NCI-H2196 (cell line): ENCODE data around the gene SFMBT2.

Experiments used
- DNase-seq: peaks from one replicate; lab custom pipeline; 2025; ENCODE audit not compliant: unreplicated experiment; lab: John Stamatoyannopoulos, UW

The SFMBT2 gene

DNA sequence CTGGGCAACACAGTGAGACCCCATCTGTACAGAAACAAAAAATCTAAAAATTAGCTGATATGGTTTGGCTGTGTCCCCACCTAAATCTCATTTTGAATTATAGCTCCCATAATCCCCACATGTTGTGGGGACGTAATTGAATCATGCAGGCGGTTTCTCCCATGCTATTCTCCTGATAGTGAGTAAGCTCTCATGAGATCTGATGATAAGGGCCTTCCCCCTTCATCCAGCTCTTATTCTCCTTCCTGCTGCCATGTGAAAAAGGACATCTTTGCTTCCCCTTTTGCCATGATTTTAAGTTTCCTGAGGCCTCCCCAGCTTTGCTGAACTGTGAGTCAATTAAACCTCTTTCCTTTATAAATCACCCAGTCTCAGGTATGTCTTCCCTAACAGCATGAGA lies 136.5 kb downstream of the SFMBT2 start:
- DNase-seq = no peak

DNA sequence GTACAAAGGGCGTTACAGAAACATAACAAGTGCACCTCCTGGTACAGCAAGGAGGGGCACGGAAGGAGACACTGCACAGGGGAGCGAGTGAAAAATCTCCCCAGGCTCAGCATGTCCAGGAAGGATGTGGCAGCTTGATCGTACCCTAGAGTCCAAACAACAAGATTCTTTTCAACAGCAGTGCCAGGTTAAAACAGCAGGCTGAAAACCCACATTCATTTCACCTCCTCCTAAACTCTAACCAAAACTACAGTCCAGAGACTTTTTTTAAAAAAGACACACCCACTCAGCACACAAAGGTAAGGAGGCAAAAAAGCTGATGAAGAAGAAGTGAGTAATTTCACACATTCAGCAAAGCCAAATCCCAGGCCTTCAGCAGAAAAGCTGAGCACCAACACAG lies 138.8 kb downstream of the SFMBT2 start:
- DNase-seq = no peak

DNA sequence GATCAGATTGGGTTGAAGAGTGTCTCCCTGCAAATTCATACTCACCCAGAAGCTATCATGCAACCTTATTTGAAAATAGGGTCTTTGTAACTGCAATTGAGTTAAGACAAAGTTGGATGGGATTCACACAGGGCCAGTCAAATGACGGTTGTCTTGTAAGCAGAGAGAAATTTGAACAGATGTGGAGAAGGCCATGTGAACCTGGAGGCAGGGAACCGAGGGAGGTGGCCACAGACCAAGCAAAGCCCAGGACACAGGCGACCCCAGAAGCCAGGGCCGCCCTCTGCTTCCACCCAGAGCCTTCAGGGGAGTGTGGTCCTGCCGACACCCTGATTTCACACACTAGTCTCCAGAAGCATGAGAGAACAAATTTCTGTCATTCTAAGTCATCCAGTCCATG lies 140.8 kb downstream of the SFMBT2 start:
- DNase-seq = no peak

DNA sequence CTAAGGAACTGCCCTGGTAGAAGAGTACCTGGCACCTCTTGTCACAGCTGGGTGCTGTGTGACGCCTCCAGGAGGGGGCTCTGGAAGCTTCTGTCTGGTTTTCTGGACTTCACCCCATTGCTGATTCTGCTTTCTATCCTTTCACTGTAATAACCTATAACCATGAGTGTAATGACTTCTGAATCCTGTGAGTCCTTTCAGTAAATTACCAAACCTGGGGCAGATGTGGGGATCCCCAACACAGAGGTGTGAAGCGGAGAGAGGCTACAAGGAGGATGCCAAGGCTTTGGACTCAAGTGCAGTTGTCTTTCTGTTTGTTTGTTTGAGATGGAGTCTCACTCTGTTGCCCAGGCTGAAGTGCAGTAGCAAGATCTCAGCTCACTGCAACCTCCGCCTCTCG lies 143.7 kb downstream of the SFMBT2 start:
- DNase-seq = no peak

DNA sequence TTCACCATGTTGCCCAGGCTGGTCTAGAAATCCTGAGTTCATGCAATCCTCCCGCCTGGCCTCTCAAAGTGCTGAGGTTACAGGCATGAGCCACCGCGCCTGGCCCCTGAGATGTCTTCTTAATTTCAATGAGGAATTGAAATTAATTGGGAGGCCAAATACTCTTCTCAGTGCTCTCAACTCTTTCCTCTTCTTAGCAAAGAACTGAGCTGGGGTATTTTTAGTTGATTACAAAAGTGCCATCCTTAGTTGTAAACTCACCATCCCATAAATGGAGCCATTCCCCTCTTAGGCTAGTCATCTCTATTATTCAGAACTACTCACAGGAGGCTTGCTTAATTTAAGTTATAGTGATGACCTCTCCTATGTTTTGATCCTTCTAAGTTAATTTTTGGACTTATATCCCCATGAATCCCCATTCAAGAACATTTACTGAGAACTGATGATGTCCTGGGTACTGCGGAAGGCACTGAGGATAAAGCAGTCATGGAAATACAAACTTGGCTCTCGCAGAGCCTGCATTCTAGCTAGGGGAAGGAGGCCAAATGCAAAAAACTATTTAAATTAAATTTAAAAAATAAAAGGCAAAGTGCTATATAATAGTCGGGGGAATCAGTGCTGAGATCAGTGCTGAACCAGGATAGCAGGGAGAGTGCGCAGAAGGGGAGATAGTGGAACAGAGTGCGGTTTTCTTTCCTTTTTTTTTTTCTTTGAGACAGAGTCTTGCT lies 145.3 kb downstream of the SFMBT2 start:
- DNase-seq = no peak

DNA sequence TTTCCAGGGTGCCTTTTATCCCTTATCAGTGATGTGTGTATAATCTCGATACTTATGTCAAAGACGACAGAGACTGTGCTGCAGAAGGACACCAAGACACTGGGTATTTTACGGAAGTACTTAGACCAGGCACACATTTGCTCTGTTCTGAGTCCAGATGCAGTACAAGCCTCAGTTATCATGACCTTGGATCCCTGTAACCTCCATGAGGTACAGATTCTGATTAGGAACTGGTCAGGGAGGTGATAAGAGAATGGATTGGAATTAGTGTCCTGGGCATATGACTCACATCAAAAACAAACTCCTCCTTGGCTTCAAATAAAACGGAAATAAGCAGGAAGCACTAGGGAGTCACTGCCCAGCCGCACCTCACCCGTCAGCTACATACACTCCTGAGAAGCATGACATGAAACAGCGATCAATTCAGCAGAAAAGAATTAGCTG lies 146.5 kb downstream of the SFMBT2 start:
- DNase-seq = no peak

DNA sequence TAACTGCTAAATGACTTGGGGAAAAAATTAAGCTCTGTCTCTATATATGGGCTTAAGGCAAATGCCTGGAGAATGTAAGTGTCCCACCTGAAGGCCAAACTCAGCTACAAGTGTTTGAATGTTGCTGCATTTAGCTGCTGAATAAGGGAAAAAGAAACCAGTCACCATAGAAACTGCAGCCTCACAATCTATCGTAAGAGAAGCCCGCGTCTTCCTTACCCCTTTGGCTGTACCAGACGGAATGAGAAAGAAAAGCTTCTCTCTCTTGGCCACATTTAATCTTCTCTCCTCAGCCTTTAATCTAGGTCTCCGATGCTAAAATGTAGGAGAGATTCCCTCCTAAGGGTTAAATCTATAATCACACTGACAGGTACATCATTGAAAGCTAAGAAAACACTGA lies 147.2 kb downstream of the SFMBT2 start:
- no peak for DNase-seq

DNA sequence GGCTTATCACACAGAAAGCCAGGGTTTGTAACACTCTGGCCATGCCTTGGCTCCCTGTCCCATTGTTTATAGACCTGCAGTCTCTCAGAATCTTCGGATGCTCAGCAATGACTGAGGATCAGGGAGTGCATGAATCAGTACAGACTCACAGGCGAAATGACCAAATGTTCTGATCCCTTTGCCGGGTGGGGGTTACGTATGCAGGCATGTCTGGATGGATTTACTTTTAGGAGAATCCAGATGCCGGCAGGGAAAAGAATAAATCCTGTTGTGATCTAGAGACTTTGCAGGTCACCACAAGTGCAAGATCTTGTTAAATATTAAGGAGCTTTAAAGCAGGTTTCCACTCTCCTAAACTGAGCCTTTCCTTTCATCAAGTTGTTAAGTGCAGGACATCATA lies 149.5 kb downstream of the SFMBT2 start:
- DNase-seq = no peak

DNA sequence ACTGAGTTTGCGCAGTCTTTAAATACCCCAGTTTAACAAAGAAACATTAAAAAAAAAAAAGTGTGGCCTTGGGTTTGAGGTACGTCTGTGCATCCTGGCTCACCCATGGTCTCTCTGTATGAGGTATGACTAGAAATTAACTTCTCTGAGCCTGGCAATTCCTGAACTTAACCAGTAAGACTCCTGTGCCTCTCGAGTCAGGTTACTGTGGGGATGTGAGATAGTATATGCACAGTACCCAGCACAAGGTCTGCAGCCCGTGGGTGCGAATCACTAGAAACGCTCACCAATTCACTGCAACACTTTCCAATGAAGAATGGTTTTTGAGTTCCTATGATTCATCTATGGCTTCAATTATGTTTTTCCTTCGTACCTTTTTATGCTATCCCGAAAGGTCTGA lies 149.9 kb downstream of the SFMBT2 start:
- no peak for DNase-seq

DNA sequence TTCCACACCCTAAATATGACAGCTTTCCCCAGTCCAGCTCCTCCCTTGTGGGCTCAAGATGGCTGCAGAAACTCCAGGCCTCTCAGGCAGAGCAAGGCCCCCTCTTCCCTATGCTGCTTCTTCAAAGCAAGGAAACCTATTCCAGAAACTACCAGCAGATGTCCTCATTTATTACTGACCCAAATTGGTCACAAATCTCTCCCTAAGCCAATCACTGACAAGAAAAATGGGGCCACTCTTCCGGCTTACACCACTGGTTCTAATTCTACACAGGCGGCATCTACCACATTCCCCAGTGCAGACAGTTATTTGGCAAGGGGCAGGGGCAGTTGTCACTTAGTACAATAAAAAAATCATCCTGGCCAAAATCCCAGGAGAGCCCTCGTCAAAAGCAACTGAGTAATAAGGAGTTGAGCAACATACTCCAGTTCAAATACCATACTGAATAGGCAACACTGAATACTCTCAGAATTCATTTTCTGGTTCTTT lies 150.4 kb downstream of the SFMBT2 start:
- no peak for DNase-seq

DNA sequence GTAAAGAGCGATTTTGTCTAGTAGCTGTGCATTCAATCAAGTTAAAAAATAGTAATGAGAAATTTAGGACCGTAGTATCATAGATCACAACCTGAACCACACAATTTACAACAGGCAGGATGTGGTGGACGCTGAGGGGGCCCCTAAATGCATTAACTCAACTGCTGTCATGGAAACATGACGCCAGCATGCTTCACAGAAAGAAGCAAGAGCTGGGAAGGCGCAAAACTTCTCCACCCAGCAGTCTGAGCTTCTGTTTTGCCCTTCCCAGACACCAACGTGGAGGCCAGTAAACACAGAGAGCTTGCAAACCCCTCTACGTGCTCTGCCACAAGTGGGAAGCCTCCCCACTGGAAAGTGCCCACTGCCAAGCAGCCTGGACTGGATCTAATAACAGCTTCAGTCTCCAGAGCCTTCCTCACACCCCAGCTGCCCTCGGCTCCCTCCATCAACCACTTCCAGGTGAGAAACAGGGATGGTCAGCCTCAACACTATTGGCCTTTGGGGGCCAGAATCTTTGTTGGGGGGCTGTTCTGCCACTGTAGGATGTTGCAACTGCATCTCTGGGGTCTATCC lies 151.8 kb downstream of the SFMBT2 start:
- DNase-seq = no peak

DNA sequence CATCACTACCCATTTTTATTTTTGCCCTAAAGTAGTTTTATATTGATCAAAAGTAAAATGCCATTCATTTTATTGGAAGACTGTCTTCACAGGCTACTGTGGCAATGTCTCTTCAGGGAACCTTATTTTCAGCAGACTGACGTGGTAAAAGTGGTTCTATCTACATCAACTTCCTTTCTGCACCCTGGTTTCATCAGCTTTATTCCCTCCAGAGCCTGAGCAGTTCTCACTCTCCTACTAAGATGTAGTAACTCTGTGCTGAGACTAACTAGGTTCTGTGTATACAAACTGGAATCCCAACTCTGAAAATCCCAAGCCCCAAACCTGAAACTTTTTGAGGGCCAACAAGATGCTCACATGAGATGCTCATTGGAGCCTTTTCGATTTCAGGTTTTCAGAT lies 155.3 kb downstream of the SFMBT2 start:
- DNase-seq = no peak

DNA sequence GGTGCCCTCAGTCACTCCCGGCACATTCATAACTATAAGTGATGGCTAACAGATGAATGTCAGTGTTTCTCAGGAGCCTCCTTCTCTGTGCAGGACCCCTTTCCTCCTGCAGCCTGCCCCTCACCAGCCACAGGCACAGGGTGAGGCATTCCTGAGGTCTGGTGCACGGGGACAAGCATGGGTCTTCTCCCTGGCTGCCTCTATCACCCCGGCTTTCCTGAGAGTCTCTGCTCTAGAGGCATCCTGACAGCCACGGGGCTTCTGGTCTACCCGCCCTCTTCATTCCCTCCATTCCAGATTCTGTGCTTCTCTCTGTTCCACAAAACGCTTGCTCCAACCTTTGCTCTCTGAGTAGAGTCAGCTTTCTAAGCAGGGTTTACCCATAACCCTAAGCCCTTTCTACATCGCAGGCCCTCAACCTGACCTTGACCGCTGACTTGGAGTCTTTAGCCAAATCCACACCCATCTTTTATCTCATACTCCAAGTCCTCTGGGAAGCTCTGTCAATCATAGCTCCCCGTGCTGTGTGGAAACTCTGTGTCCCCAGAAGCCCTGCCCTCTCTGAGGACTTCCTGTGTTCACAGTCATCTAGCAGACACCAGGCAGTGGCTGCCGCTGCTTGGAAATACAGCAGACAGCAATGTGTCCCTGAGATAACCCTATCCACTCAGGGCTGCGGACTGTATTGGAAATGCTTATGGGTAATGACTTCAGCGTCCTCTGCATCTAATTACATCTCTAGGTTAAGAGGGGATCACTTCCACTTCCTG lies 159.0 kb downstream of the SFMBT2 start:
- no peak for DNase-seq

DNA sequence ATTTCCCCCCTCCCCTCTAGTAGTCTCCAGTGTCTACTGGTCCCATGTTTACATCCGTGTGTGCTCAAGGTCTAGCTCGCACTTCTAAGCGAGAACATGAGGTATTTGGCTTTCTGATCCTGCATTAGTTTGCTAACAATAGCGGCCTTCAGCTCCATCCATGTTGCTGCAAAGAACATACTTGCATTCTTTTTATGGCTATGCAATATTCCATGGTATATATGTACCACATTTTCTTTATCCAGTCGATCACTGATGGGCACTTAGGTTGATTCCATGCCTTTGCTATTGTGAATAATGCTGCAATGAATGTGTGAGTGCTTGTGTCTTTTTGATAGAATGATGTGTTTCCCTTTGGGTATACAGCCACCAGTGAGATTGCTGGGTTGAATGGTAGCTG lies 160.6 kb downstream of the SFMBT2 start:
- no peak for DNase-seq

DNA sequence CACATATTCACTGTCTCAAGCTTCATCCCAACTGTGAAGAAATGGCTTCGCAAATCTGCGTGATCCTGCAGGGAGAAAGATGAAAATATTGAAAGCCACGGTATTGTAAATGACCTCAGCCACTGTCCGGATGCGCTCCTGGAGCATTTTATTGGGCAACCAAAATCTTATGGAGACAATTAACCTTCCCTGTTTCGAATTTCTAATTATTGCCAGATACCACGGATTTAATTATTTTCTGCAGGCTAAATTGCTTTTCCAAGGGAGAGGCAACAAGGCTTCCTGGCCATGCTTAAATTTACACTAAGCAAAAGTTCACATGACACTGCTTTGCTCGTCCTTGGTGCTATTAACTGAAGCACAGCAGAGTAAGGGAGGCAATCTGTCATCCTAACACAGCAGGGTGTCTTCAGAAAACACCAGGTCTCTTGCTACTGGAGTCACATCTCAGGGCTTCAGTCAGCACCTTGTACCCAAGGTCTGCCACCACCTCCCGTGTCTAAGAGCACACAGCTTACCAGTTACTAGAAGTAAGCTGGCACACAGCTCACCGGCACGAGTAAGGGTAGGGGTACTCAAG lies 162.2 kb downstream of the SFMBT2 start:
- DNase-seq = no peak

DNA sequence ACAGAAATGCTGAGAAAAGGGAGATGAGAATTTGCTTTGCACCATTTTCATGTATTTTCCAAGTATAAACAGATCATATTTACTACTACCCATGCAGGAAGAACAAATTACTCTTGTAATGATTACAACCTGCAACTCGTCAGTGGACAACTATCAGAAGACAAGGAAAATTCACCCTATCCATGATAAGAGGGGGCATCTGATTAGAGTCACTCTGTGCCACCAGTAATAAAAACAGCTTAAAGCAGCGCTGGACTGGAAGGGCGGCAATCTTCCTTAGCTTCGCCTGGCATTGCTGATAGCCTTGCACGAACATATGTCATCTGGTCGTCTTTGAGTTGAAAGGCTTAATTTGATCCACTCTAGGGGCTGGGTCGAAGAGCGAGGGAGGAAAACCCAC lies 162.7 kb downstream of the SFMBT2 start:
- DNase-seq = no peak

DNA sequence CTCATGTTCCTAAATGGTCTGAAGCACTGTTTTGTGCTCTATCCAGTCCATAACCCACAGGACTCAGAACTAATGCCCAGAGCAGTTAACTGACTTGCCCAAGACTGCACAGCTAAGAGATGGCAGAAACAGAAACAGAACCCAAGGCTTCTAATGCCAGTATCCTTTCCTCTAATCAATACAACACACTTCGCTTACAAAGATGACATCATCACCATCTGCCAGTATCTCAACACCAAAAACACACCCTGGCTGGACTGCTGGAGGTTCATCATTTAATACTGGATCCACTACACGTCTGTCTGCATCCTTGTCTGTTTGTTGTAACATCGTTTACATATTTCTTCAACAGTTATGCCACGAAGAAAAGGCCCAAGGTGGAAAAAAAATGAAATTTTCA lies 165.3 kb downstream of the SFMBT2 start:
- DNase-seq = no peak

DNA sequence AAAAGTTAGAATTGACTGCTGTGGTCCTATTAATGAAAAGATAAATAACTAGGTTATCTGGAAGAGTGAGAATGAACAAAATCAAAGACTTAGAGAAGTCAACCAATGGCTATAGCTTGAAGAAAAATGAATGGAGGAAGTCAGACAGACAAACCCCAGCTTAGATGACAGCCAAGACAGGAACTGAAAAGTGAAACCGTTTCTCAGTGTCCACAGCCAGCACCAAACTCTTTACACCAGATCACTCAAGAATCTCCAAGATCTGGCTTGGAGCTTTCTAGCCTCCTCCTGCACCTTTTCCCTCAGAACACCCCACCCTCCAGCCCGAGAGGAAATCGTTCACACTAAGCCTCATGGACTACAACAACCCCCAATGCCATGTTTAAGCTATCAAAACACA lies 167.0 kb downstream of the SFMBT2 start:
- no peak for DNase-seq

DNA sequence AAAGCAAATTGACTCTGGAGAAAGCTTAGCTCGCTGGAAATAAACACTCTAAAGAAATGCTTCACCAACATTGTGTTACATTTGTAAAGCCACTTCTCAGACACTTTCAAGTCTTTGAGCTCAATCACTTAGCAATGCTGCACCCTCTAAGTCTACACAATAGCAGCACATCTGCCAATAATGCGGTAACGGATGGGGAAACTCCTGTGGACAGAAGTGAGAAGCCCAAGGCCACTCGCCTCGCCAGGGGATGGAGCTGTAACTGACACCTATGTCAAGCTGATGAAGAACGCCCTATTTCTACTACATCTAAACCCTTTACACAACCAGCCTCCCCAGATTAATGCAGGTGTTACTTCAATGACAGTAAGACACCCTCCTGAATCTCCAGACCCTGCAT lies 167.7 kb downstream of the SFMBT2 start:
- DNase-seq = no peak

DNA sequence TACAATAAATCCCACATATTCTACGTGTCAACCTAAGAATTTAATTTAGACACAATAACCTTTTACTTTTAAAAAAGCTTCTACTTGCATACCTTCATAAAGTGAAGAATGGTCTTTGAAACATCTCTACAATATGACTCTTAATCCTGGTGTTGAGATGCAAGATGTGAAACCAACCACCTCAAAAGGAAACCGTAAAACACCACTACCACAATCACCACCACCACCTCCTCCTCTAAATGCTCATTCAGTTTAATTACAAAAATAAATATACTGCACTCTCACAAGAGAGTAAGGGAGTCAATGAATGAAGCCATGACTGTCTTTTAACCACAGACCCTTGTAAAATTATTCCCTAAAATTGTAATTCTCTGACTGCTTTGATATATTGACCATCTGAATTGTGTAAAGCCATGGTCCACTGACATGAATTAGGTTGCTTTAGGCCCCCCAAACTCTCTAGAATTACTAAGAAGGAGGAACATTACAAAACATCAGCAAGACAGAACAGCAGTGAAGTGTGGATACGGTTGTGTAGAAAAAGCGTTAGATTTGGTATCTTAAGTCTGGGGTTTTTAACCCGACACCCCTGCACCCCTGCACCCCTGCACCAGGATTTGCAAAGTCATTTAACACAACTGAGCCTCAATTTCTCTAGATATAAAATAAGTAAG lies 171.4 kb downstream of the SFMBT2 start:
- DNase-seq = no peak

DNA sequence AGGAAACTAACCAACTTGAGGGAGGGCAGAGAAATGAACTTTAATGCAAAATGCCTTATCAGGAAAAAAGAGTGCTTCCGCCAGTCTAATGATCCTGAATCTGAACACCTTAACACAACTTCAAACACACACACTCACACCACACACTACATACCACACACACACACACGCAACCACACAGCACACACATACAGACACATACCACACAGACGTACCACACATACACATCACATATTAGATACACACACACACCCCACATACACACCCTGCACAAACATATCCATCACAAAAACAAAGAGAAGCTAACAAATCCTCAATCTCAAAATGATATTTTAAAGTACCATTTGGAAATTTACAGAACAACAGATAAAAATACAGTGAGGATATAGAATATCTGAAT lies 175.5 kb downstream of the SFMBT2 start:
- DNase-seq = no peak
